HL-60 (cell line): ENCODE measurements around the gene SASH3.

Experiments
- GABPA ChIP-seq: IDR thresholded peaks from 2 replicates; pipeline ENCODE4 v1.6.1; 2012; ENCODE audit warnings: low read depth
- POLR2AphosphoS5 ChIP-seq: IDR thresholded peaks from 2 replicates; pipeline ENCODE4 v1.6.1; 2012; ENCODE audit warnings: low read depth
- TF ChIP-seq, protein P1 (sequence below): IDR thresholded peaks from one replicate; pipeline ENCODE4 v1.5.1; 2011; ENCODE audit warnings: low read length, control low read depth, inconsistent platforms; ENCODE audit not compliant: insufficient read depth
- TF ChIP-seq, protein P2 (sequence below): IDR thresholded peaks from 2 replicates; pipeline ENCODE4 v1.6.1; 2012; ENCODE audit warnings: low read depth; ENCODE audit not compliant: insufficient replicate concordance

DNA sequence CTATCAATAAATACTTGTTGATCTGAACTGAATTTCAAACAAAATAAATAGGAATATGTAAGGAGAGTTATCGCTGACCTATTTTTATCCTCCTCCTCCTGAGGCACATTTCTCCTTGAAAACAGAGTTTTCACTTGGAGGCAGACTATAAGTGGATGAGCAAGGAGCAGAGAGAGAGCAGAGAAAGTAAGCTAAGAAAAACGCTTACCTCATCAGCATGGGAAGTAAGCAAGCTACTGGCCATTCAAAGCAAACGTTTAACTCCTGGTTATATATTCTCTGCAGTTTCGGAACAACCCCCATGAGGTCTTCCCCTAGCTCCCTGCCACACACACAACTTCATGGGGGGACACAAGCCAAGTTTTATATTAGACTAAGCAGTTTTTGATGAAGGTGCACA is 50.7 kb downstream of the SASH3 start:
- TF ChIP-seq, protein P1, sequence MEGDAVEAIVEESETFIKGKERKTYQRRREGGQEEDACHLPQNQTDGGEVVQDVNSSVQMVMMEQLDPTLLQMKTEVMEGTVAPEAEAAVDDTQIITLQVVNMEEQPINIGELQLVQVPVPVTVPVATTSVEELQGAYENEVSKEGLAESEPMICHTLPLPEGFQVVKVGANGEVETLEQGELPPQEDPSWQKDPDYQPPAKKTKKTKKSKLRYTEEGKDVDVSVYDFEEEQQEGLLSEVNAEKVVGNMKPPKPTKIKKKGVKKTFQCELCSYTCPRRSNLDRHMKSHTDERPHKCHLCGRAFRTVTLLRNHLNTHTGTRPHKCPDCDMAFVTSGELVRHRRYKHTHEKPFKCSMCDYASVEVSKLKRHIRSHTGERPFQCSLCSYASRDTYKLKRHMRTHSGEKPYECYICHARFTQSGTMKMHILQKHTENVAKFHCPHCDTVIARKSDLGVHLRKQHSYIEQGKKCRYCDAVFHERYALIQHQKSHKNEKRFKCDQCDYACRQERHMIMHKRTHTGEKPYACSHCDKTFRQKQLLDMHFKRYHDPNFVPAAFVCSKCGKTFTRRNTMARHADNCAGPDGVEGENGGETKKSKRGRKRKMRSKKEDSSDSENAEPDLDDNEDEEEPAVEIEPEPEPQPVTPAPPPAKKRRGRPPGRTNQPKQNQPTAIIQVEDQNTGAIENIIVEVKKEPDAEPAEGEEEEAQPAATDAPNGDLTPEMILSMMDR = no peak
- TF ChIP-seq, protein P2, sequence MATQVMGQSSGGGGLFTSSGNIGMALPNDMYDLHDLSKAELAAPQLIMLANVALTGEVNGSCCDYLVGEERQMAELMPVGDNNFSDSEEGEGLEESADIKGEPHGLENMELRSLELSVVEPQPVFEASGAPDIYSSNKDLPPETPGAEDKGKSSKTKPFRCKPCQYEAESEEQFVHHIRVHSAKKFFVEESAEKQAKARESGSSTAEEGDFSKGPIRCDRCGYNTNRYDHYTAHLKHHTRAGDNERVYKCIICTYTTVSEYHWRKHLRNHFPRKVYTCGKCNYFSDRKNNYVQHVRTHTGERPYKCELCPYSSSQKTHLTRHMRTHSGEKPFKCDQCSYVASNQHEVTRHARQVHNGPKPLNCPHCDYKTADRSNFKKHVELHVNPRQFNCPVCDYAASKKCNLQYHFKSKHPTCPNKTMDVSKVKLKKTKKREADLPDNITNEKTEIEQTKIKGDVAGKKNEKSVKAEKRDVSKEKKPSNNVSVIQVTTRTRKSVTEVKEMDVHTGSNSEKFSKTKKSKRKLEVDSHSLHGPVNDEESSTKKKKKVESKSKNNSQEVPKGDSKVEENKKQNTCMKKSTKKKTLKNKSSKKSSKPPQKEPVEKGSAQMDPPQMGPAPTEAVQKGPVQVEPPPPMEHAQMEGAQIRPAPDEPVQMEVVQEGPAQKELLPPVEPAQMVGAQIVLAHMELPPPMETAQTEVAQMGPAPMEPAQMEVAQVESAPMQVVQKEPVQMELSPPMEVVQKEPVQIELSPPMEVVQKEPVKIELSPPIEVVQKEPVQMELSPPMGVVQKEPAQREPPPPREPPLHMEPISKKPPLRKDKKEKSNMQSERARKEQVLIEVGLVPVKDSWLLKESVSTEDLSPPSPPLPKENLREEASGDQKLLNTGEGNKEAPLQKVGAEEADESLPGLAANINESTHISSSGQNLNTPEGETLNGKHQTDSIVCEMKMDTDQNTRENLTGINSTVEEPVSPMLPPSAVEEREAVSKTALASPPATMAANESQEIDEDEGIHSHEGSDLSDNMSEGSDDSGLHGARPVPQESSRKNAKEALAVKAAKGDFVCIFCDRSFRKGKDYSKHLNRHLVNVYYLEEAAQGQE = no peak
- no peak for TF ChIP-seq GABPA
- TF ChIP-seq POLR2AphosphoS5 = no peak
